GM23248 (cell line): Measurements from ENCODE around the gene PLEKHA1.

Experiments
- EZH2 ChIP-seq: fragments of 200-600 bp; sonication (generic); IDR thresholded peaks from 2 replicates; pipeline ENCODE4 v1.6.1; 2018; ENCODE audit warnings: antibody characterized with exemption, mild to moderate bottlenecking; ENCODE audit not compliant: insufficient read depth, poor library complexity, severe bottlenecking
- EZH2phosphoT487 ChIP-seq: fragments of 200-600 bp; sonication (generic); IDR thresholded peaks from 2 replicates; pipeline ENCODE4 v1.6.1; 2018; ENCODE audit warnings: antibody characterized with exemption, moderate library complexity, mild to moderate bottlenecking, low read depth; ENCODE audit not compliant: insufficient read depth

DNA sequence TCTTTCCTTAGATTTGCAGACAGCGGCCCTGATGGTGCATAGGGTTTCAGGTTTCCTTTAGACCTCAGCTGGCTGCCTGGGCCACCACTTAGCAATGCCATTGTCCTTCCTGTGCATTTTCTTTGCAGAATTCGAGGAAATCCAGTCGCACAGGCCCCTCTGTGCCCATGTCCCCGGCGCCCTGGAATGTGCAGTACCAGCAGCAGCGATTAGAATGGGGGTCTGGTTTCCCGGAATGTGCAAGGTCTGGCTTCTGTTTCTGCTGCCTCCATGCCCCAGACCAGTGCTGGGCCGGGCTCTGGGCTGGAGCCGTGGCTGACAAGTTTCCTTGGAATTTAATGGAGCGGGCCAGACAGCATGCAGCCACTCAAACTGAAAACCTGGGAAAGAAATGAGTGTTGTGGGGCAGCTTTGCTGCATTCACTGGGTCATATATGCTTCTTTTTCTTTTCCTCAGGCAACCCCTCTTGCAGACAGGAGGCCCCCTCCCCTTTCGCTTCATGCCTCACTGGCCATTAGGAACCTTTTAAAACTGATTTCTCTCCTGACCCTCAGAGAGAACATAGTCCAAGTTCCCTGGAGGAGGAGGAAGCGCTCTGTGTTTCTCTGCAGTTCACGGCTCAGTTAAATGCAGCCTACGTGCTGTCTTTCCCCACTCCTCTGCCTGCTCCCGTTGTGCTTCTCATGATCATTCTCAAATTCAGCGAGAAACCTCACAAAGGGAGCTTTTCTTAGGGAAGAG is 101.3 kb downstream of the PLEKHA1 start:
- no peak for TF ChIP-seq EZH2
- TF ChIP-seq EZH2phosphoT487 = no peak
